Endothelial cell of umbilical vein (primary cell): ENCODE measurements around the gene LGALS1. TPM values are rescaled to one million over a fixed set of nuclear protein-coding genes. Genes with fewer than 3 reads are reported as not detected.

Experiments
- BruUV-seq: library from RNA; stranded (reverse); fragments of 400-500 nt; replicated peaks from 2 replicates; lab custom pipeline; 2021; lab: Mats Ljungman, UMichigan
- CTCF ChIA-PET: fragments of 300-600, 350-600 bp; sonication (Branson Sonifier 250); formaldehyde crosslinking; loops from one replicate; lab custom pipeline; 2021; ENCODE audit warnings: antibody characterized with exemption, inconsistent platforms; lab: Charles Lee
- POLR2A ChIA-PET: fragments of 300-600, 350-600 bp; sonication (Branson Sonifier 250); formaldehyde crosslinking; loops from one replicate; lab custom pipeline; 2021; ENCODE audit warnings: antibody characterized with exemption, inconsistent platforms; lab: Charles Lee
- DNase-seq: peaks from one replicate; pipeline ENCODE4 v3.0.0-alpha.2; 2011; ENCODE audit warnings: low read depth, low spot score
- FAIRE-seq: peaks from 2 replicates; lab custom pipeline; 2011; peaks lifted over from hg19 to GRCh38; lab: Jason Lieb, UNC
- H2AFZ ChIP-seq: 2 replicates; pipeline ENCODE4 v1.6.0; 2012; ENCODE audit warnings: low read depth, low read length, control low read depth, inconsistent platforms
- H3K27ac ChIP-seq: 2 replicates; pipeline ENCODE4 v1.5.1; 2011; ENCODE audit warnings: low read depth, mild to moderate bottlenecking, control low read depth, low read length, moderate library complexity; ENCODE audit not compliant: insufficient read depth
- H3K27me3 ChIP-seq, 2 experiments: 2 replicates each; pipeline versions ENCODE4 v1.6.0 to v1.6.1; 2011; ENCODE audit warnings: low read length in 2 of 2, mixed read lengths in 1 of 2; ENCODE audit not compliant: control insufficient read depth in 2 of 2, insufficient read depth in 2 of 2
- H3K36me3 ChIP-seq, 2 experiments: 2 replicates in 1 of 2; 3 replicates in 1 of 2; pipeline ENCODE4 v1.5.1; 2011; ENCODE audit warnings: low read length in 2 of 2, mild to moderate bottlenecking in 1 of 2, moderate library complexity in 1 of 2; ENCODE audit not compliant: control insufficient read depth in 2 of 2, insufficient read depth in 2 of 2; ENCODE audit errors: extremely low read depth in 1 of 2
- H3K4me1 ChIP-seq: 3 replicates; pipeline ENCODE4 v1.5.1; 2011; ENCODE audit warnings: mild to moderate bottlenecking, low read length; ENCODE audit not compliant: control insufficient read depth, insufficient read depth; ENCODE audit errors: extremely low read depth
- H3K4me2 ChIP-seq: 2 replicates; pipeline ENCODE4 v1.6.1; 2011; ENCODE audit warnings: low read length, control low read depth, mixed read lengths; ENCODE audit not compliant: insufficient read depth
- H3K4me3 ChIP-seq, 3 experiments: fragments of 200-600 bp in 1 of 3; sonication (generic), shearing (Covaris generic) in 1 of 3; replicated peaks in 1 of 3; 2 replicates each; pipeline ENCODE4 v1.5.1; 2011 to 2016; ENCODE audit warnings: control low read depth in 3 of 3, low read length in 3 of 3, mild to moderate bottlenecking in 2 of 3, inconsistent platforms in 1 of 3, low read depth in 1 of 3, moderate library complexity in 1 of 3; ENCODE audit not compliant: insufficient read depth in 1 of 3
- H3K79me2 ChIP-seq: 2 replicates; pipeline ENCODE4 v1.6.0; 2012; ENCODE audit warnings: low read length, inconsistent platforms; ENCODE audit not compliant: control insufficient read depth, insufficient read depth
- H3K9ac ChIP-seq: replicated peaks from 2 replicates; pipeline ENCODE3; 2011; ENCODE audit warnings: low read length, control low read depth; ENCODE audit not compliant: insufficient read depth; ENCODE audit errors: extremely low read depth
- H3K9me1 ChIP-seq: replicated peaks from 3 replicates; pipeline ENCODE4 v1.6.0; 2011; ENCODE audit warnings: mild to moderate bottlenecking, low read length; ENCODE audit not compliant: control insufficient read depth, insufficient read depth; ENCODE audit errors: extremely low read depth
- H3K9me3 ChIP-seq: replicated peaks from 2 replicates; pipeline ENCODE4 v1.5.1; 2012; ENCODE audit warnings: low read length, inconsistent platforms; ENCODE audit not compliant: control insufficient read depth, insufficient read depth
- H4K20me1 ChIP-seq: replicated peaks from 2 replicates; pipeline ENCODE3; 2011; ENCODE audit warnings: mild to moderate bottlenecking, low read length; ENCODE audit not compliant: control insufficient read depth, insufficient read depth; ENCODE audit errors: extremely low read depth
- EZH2 ChIP-seq: IDR thresholded peaks from 2 replicates; pipeline ENCODE4 v1.6.1; 2012; ENCODE audit warnings: borderline replicate concordance, low read depth, mild to moderate bottlenecking, moderate library complexity, low read length, inconsistent platforms; ENCODE audit not compliant: severe bottlenecking
- FOS ChIP-seq: IDR thresholded peaks from 2 replicates; pipeline ENCODE4 v1.6.1; 2011; ENCODE audit warnings: mild to moderate bottlenecking, low read length, moderate library complexity, borderline replicate concordance; ENCODE audit not compliant: insufficient read depth
- GATA2 ChIP-seq: IDR thresholded peaks from 2 replicates; pipeline ENCODE4 v1.7.0; 2011; ENCODE audit warnings: low read depth, mild to moderate bottlenecking, moderate library complexity, mixed read lengths, low read length; ENCODE audit not compliant: insufficient read length, insufficient read depth
- JUN ChIP-seq: IDR thresholded peaks from 2 replicates; pipeline ENCODE4 v1.6.1; 2011; ENCODE audit warnings: borderline replicate concordance, low read depth; ENCODE audit not compliant: insufficient read length, insufficient read depth
- MAX ChIP-seq: IDR thresholded peaks from 2 replicates; pipeline ENCODE4 v1.6.1; 2011; ENCODE audit not compliant: insufficient read depth, insufficient read length
- MYC ChIP-seq: IDR thresholded peaks from one replicate; pipeline ENCODE4 v1.6.1; 2011; ENCODE audit warnings: mild to moderate bottlenecking, low read depth, low read length
- POLR2A ChIP-seq: IDR thresholded peaks from 2 replicates; pipeline ENCODE4 v1.6.1; 2012; ENCODE audit warnings: low read depth, mild to moderate bottlenecking, control low read depth, low read length
- POLR2AphosphoS5 ChIP-seq: IDR thresholded peaks from 2 replicates; pipeline ENCODE4 v1.6.1; 2012; ENCODE audit warnings: low read depth, mild to moderate bottlenecking, control low read depth, low read length, moderate library complexity; ENCODE audit not compliant: insufficient read depth
- dilution Hi-C: fragments of 300-500 bp; cut with MboI; formaldehyde crosslinking; loops from one replicate; pipeline ENCODE4 v1.15.0; 2019; ENCODE audit warnings: low sequenced_read_pairs; ENCODE audit not compliant: extremely low pct_ligation_motif_present
- intact Hi-C: fragments of 100-400 bp; cut with micrococcal nuclease; formaldehyde crosslinking; loops from one replicate; pipeline ENCODE4 v1.10.0; 2022
- polyA plus RNA-seq, 4 experiments: library from polyadenylated mRNA; depleted of rRNA in 3 of 4; stranded (reverse) in 3 of 4; unstranded in 1 of 4; fragments of >200 nt; gene quantifications; 2 replicates each; pipeline versions ENCODE4 v1.2.1 to v1.2.3, GENCODE V29; 2011 to 2012; ENCODE audit warnings: missing spikeins in 1 of 4
- small RNA-seq: library from RNA; depleted of rRNA; stranded (forward); fragments of <200 nt; gene quantifications from one replicate; pipeline ENCODE3, GENCODE V24; 2012; ENCODE audit warnings: low replicate concordance, low read depth; ENCODE audit not compliant: insufficient read depth, insufficient read length
- total RNA-seq: library from RNA; stranded (reverse); gene quantifications from 2 replicates; pipeline ENCODE4 v1.2.3, GENCODE V29; 2021
- TF ChIP-seq, protein P1 (sequence below), 2 donors: IDR thresholded peaks; 1 replicate in 1 of 2; 2 replicates in 1 of 2; pipeline ENCODE4 v1.5.1; 2011; ENCODE audit warnings: low read length in 2 of 2, mild to moderate bottlenecking in 2 of 2, moderate library complexity in 2 of 2, control low read depth in 1 of 2, inconsistent platforms in 1 of 2, low read depth in 1 of 2; ENCODE audit not compliant: insufficient read depth in 1 of 2; ENCODE audit errors: extremely low read depth in 1 of 2

The LGALS1 gene
- total and polyA plus RNA-seq, 2 donors (not counting 3 experiments of a cell fraction or from before 2014, with no cell fraction given) = 2,698 to 13,642 TPM

DNA sequence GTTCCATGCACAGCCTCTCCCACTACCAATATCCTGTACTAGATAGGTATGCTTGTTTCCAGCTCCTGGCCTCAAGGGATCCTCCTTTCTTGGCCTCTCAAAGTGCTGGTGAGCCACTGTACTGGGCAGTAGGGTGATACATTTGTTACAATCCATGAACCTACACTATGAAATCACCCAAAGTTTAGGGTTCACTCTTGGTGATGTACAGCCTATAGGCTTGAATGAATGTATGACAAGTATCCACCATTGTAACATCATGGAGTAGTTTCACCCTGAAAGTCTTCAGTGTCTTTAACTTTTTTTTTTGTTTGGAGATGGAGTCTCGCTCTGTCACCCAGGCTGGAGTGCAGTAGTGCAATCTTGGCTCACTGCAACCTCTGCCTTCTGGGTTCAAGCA is 53.2 kb downstream of the LGALS1 start:
- dilution Hi-C loops = no loop called here
- DNase-seq (no peak), FAIRE-seq (no peak)
- no TSS peak for BruUV-seq
- POLR2A ChIA-PET = no interaction called here
- H3K4me1 ChIP-seq = no peaks in the 10 kb centered on the region
- H3K4me3 ChIP-seq = no peak overlapping the region
- H3K4me2 ChIP-seq = no peak overlapping the region
- CTCF ChIA-PET = interaction anchor here (0.8 to 4.3 kb wide), 4 partner anchors 14 to 122 kb away, joined by 3 to 17 read pairs (median 4); no protein-coding TSS in a partner anchor
- intact Hi-C loops = no loop called here
- H3K9me3 ChIP-seq = no peaks in the 10 kb centered on the region
- TF ChIP-seq MAX (no peak), FOS (no peak), POLR2AphosphoS5 (no peak), POLR2A (no peak), JUN (no peak), MYC (no peak), GATA2 (no peak), EZH2 (no peak)
- TF ChIP-seq, protein P1, sequence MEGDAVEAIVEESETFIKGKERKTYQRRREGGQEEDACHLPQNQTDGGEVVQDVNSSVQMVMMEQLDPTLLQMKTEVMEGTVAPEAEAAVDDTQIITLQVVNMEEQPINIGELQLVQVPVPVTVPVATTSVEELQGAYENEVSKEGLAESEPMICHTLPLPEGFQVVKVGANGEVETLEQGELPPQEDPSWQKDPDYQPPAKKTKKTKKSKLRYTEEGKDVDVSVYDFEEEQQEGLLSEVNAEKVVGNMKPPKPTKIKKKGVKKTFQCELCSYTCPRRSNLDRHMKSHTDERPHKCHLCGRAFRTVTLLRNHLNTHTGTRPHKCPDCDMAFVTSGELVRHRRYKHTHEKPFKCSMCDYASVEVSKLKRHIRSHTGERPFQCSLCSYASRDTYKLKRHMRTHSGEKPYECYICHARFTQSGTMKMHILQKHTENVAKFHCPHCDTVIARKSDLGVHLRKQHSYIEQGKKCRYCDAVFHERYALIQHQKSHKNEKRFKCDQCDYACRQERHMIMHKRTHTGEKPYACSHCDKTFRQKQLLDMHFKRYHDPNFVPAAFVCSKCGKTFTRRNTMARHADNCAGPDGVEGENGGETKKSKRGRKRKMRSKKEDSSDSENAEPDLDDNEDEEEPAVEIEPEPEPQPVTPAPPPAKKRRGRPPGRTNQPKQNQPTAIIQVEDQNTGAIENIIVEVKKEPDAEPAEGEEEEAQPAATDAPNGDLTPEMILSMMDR (IDR thresholded peaks at IDR 0.05; ENCODE audit: extremely low read depth in 1 of 2, insufficient read depth in 1 of 2, low read depth in 1 of 2, low read length in 2 of 2) = no peak
- no peaks in the 10 kb centered on the region for H3K9me1 ChIP-seq
- no peak overlapping the region for H2AFZ ChIP-seq
- no peaks in the 10 kb centered on the region for H3K79me2 ChIP-seq
- H3K36me3 ChIP-seq = no peaks in the 10 kb centered on the region
- H3K27me3 ChIP-seq = no peaks in the 10 kb centered on the region
- H3K27ac ChIP-seq = no peak overlapping the region
- H4K20me1 ChIP-seq = no peaks in the 10 kb centered on the region
- no peak overlapping the region for H3K9ac ChIP-seq

Small RNA genes within 50 kb of the gene (small RNA-seq; reads per million reads assigned to genes)
- gene RN7SL385P = not detected

Other genes with a start within 250 kb of the LGALS1 start
- gene ELFN2, start 248.2 kb upstream of the LGALS1 start, total RNA-seq = 1.3 and 1.4 TPM in 2 replicates
- 0.33 and 0.41 TPM in 2 replicates for gene ELFN2, start 248.2 kb upstream of the LGALS1 start, polyA plus RNA-seq
- gene MFNG, start 189.3 kb upstream of the LGALS1 start, total RNA-seq = 188 and 197 TPM in 2 replicates
- gene MFNG, start 189.3 kb upstream of the LGALS1 start, polyA plus RNA-seq = 257 and 379 TPM in 2 replicates
- 39.5 and 40.6 TPM in 2 replicates for gene CARD10, start 156.2 kb upstream of the LGALS1 start, total RNA-seq
- gene CARD10, start 156.2 kb upstream of the LGALS1 start, polyA plus RNA-seq = 36.1 and 42.0 TPM in 2 replicates
- 141 and 146 TPM in 2 replicates for gene CDC42EP1, start 115.2 kb upstream of the LGALS1 start, total RNA-seq
- 82.2 and 100 TPM in 2 replicates for gene CDC42EP1, start 115.2 kb upstream of the LGALS1 start, polyA plus RNA-seq
- gene LGALS2, start 95.5 kb upstream of the LGALS1 start, total RNA-seq = not detected in 2 replicates
- not detected in 2 replicates for gene LGALS2, start 95.5 kb upstream of the LGALS1 start, polyA plus RNA-seq
- gene GGA1, start 66.8 kb upstream of the LGALS1 start, total RNA-seq = 55.9 and 67.5 TPM in 2 replicates
- 54.1 and 75.6 TPM in 2 replicates for gene GGA1, start 66.8 kb upstream of the LGALS1 start, polyA plus RNA-seq
- gene SH3BP1, start 36.0 kb upstream of the LGALS1 start, total RNA-seq = 2.8 and 4.3 TPM in 2 replicates
- 2.3 and 4.2 TPM in 2 replicates for gene SH3BP1, start 36.0 kb upstream of the LGALS1 start, polyA plus RNA-seq
- 14.8 and 18.0 TPM in 2 replicates for gene PDXP, start 16.9 kb upstream of the LGALS1 start, total RNA-seq
- 20.0 and 22.6 TPM in 2 replicates for gene PDXP, start 16.9 kb upstream of the LGALS1 start, polyA plus RNA-seq
- gene NOL12, start 10.7 kb downstream of the LGALS1 start, total RNA-seq = 29.1 and 31.5 TPM in 2 replicates
- 22.0 and 23.2 TPM in 2 replicates for gene NOL12, start 10.7 kb downstream of the LGALS1 start, polyA plus RNA-seq
- gene TRIOBP, start 21.4 kb downstream of the LGALS1 start, total RNA-seq = 104 TPM in 2 replicates
- 53.8 and 60.6 TPM in 2 replicates for gene TRIOBP, start 21.4 kb downstream of the LGALS1 start, polyA plus RNA-seq
- gene GCAT, start 132.3 kb downstream of the LGALS1 start, total RNA-seq = 19.7 and 19.9 TPM in 2 replicates
- gene GCAT, start 132.3 kb downstream of the LGALS1 start, polyA plus RNA-seq = 19.7 and 24.4 TPM in 2 replicates
- gene GALR3, start 147.7 kb downstream of the LGALS1 start, total RNA-seq = not detected in 2 replicates
- not detected in 2 replicates for gene GALR3, start 147.7 kb downstream of the LGALS1 start, polyA plus RNA-seq
- gene ANKRD54, start 168.7 kb downstream of the LGALS1 start, total RNA-seq = 25.5 and 26.0 TPM in 2 replicates
- gene ANKRD54, start 168.7 kb downstream of the LGALS1 start, polyA plus RNA-seq = 26.7 and 40.0 TPM in 2 replicates
- gene EIF3L, start 173.8 kb downstream of the LGALS1 start, total RNA-seq = 442 and 479 TPM in 2 replicates
- gene EIF3L, start 173.8 kb downstream of the LGALS1 start, polyA plus RNA-seq = 601 and 647 TPM in 2 replicates
- gene MICALL1, start 230.7 kb downstream of the LGALS1 start, total RNA-seq = 65.2 and 66.9 TPM in 2 replicates
- 23.9 and 30.5 TPM in 2 replicates for gene MICALL1, start 230.7 kb downstream of the LGALS1 start, polyA plus RNA-seq